GM19239 (cell line): ENCODE data around the gene PTPN18.
"Not testable (repeated sequence)": the region's sequence is repeated elsewhere in the genome, so short reads cannot be mapped to it uniquely, and the experiment has no call there.

Source experiments
- DNase-seq: peaks from one replicate; pipeline ENCODE4 v3.0.0; 2011; ENCODE audit warnings: low spot score; ENCODE audit not compliant: insufficient read length
- FAIRE-seq: peaks from 2 replicates; lab custom pipeline; 2011; peaks lifted over from hg19 to GRCh38; lab: Jason Lieb, UNC

Gene PTPN18, protein sequence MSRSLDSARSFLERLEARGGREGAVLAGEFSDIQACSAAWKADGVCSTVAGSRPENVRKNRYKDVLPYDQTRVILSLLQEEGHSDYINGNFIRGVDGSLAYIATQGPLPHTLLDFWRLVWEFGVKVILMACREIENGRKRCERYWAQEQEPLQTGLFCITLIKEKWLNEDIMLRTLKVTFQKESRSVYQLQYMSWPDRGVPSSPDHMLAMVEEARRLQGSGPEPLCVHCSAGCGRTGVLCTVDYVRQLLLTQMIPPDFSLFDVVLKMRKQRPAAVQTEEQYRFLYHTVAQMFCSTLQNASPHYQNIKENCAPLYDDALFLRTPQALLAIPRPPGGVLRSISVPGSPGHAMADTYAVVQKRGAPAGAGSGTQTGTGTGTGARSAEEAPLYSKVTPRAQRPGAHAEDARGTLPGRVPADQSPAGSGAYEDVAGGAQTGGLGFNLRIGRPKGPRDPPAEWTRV

DNA sequence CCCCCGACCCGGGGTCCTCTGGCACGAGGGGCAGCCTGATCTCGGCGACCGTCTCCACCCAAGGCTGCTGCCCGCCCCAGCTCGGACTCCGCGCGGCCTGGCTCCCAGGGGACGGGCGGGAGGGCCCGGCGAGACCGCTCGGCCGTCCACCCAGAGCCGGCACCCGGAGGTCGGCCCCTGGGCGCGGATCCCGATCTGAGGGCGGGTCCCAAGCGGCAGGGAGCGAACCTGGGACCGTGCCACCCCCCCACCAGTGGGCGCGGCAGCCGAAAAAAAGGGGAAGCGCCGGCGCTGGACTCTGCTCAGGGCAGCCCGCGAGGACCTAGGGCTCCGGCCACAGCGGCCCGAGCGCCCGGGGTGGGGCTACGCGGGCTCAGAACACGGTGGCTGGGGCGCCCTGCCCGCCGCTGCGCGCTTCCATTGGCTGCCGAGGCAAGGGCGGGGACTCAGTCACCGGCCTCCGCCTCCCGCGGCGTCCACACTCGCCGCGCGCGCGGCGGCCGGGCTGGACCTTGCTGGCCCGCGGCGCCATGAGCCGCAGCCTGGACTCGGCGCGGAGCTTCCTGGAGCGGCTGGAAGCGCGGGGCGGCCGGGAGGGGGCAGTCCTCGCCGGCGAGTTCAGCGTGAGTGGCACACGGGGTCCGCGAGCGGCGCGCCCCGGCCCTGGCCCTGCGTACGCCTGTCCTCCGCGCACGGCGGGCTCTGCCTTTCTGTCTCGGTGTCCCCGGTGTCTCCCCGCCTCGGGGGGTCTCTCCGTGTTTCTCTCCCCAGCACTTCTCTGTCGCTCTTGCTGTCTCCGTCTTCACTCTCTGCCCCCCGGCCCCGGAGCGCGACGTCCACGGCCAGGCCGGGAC is at the start of gene PTPN18:
Gene PTPN18 (plus strand): TSS at position 479 of the 854 bp plus-strand sequence. CDS start 52 bp downstream, at position 531.
- DNase-seq = peak; percentile 65
- peak; percentile 59 for FAIRE-seq

DNA sequence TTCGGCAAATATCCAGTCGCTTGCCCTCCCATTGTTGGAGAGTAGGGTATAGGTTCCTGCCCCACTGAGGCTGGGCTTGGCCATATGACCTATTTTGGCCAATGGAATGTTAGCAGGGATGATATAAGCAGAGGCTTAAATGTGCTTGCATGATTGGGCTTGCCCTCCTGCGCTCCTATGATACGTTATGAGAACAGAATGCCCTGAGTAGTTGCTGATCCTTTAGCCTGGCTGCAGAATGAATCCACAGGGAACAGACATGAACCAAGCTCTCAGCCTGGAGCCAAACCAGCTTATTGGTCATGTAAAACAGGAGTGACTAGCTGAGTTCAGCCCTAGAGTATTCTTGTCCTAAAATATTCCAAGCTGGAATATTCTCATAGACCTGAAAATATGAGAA is 48.0 kb upstream of the PTPN18 start:
- DNase-seq (no peak), FAIRE-seq (no peak)

DNA sequence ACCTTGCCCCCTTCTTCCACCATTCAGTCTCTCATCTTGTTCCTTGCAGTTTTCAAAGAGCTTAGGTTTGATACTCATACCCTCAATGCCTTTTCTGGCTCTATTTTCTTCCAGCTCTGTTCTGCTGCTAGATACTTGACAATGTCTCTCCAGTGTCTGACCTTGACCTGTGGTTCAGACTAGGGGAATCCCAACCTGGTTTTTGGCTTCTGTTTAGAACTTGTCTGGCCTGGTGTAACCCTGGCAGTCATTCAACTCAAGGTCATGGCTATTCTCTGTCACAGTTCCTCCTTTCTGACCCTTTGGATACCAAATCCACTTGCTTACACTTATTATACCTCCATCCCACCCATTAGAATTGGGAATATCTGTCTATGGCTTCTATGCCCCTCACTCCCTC is 45.0 kb upstream of the PTPN18 start:
- FAIRE-seq (no peak), DNase-seq (no peak)

DNA sequence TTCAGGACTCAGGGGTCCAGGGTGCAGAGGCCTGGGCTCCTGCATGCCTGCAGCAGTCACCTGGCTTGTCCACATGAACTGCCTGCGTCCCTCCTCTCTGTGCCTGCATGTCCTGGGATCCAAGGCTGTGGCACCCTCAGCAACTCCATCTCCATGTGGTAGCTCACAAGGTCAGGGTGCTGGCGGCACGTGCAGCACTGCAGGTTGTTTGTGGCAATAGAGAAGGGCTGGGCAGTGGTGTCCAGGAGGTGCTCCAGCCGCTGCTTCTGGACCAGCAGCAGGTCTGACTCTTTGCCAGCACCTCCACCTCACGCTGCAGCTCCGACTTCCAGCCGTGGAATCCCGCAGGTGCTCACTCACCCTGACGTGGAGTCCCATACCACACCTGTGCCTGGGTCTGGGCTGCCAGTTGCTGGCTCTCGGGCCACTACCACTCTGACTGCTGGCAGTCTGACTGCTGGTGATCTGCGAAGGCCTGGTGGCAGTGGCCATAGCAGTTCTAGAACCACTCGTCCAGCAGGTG is 42.0 kb upstream of the PTPN18 start:
- FAIRE-seq (no peak), DNase-seq (no peak)

DNA sequence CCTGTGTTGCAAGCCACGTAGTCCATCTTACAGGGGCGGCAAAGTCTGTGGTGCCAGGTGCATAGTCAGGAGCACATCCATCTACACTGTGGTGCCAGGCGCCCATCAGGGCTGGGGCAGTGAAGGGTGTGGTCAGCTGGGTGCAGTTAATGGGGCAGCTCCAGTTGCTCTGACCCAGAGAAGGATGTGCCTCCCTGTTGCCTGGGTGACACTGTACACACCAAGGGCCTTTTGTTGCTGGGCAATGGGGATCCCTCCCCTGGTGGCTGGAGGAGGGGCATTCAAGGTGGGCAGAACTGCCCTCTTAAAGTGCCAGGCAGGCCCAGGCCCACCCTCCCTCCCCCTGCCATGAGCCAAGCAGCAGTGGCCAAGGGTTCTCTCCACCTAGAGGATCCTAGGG is 41.5 kb upstream of the PTPN18 start:
- FAIRE-seq (no peak), DNase-seq (no peak)

DNA sequence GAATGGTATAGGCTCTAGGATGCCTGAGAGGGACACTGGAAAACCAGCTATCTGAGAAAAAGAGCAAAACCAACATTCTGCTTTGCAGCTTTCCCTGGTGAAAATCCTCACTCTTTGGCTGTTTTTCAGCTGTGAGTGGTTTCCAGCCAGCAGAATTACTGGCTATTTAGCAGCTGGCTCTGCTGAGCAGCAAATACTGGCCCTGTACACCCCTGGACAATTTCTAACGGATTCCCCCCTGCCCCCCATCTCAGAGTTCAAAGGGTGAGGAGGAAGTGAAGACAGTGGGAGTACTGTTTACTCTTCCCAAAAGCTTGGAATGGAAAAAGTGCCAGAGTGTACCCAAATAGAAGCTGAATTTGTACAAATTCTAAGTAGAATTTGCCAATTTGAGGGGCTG is 39.3 kb upstream of the PTPN18 start:
- DNase-seq = no peak
- FAIRE-seq = no peak

DNA sequence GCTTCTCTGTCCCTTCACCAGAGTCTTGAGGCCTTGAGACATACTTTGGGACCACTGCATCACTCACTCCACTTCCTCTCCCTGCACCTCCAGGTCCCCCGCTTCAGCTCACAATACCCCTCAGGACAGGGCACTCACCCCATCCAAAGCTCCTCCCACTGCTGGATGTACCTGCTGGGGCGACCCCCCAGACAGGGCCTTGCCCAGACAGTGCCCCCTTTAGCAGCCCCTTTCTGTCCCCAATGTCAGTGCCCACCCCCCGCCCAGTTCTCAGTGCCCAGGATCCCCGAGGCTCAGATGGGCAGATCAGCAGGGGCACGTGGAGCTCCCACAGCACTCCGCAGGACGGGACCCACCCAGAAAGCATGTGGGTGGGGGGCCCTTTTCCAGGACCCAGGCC is 37.0 kb upstream of the PTPN18 start:
- FAIRE-seq = no peak
- DNase-seq = no peak

DNA sequence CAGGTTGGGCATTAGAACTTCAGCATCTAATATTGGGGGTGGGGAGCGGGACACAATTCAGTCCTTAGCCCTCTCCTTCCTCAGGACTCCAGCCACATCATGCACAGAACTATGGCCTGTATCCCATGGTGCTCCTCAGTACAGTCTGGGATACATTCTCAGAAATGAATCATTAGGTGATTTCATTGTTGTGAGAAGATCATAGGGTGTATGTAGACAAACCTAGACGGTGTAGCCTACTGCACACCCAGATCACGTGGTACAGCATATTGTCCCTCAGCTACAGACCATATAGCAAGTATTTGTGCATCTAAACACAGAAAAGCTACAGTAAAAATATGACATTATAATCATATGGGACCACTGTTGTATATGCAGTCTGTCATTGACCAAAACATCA is 36.3 kb upstream of the PTPN18 start:
- DNase-seq = no peak
- FAIRE-seq = no peak

DNA sequence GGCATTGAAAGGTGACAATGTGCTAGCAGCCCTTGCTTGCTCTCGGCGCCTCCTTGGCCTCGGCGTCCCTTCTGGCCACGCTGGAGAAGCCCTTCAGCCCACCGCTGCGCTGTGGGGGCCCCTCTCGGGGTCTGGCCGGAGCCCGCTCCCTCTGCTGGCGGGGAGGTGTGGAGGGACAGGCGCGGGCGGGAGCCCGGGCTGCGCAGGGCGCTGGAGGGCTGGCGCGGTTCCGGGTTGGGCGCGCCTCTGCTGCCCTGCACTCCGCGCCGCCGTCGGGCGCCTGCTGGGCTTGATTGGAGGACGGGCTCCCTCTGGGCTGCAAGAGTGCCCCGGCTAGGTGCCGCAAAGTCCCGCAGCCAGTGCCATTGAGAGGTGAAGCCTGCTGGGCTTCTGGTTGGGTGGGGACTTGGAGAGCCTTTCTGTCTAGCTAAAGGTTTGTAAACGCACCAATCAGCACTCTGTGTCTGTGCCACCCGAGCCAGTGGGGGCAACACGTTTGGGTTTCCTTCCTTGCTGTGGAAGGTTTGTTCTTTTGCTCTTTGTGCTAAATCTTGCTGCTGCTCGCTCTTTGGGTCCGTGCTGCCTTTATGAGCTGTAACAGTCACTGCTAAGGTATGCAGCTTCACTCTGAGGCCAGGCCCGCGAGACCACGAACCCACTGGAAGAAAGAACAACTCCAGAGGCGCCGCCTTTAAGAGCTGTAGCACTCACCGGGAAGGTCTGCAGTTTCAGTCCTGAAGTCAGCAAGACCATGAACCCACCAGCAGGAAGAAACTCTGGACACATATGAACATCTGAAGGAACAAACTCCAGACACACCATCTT is 27.9 kb upstream of the PTPN18 start:
- FAIRE-seq (no peak), DNase-seq (no peak)

DNA sequence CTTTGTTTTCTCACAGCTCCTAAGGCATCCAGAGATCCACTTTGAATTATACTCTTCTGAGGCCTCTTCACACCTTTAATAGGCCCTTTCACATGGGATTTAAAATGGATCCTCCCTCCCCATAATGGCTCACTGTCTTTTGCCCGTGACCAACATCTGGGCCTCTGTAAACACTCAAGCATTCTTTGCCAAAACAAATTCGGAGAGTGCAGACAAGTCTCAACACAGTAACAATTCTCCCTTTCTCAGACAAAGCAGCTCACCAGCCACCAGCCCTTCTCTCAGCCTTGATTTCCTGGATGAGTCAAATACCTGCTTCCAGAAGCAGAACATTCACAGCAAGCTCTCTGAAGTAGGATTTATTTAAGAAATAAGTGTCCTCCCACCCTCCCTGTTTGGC is 27.1 kb upstream of the PTPN18 start:
- no peak for DNase-seq
- no peak for FAIRE-seq

DNA sequence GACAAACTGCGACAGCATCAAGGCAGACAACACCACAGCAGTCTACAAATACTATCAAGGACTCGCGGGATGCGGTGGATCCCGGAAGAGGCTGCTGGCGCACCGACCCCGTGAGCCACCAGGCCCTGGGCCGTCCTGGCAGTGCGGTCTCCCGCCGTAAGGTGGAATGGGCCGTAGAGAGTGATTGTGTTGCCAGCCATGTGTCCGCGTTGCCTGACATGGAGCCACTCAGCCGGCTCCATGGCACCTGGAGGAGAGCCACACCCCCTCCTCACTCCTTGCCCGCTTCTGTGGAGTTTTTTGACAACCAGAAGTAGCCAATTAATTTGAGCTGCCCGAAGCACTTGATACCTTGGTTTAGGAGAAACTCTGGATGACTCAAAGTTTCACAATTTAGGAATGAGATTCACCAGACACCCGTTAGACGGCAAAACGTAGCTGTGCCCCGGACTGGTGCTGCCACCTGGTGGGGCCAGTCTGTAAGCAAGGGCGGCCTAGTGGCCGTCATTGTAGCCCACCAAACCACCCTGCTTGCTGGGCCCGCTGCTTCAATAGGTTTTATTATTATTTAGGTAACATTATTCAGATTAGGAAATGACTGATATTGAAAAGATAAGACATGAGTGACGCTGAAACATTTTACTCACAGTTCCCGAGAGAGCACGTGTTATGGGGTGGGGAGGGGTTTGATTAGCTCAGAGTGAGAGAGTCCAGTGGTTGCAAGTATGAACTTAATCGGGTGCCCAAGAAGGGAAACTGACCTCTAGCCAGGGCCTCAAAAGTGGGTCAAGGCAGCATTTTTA is 23.4 kb upstream of the PTPN18 start:
- FAIRE-seq (peak; percentile 88), DNase-seq (peak; percentile 65)

DNA sequence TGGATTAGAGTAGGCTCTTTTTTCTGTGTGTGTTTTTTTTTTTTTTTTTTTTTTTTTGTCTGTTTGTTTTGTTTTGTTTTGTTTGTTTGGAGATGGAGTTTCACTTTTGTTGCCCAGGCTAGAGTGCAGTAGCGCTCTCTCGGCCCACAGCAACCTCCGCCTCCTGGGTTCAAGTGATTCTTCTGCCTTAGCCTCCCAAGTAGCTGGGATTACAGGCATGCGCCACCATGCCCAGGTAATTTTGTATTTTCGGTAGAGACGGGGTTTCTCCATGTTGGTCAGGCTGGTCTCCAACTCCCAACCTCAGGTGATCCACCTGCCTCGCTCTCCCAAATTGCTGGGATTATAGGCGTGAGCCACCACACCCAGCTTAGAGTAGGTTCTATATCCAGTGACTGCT is 22.6 kb upstream of the PTPN18 start:
- not testable (repeated sequence) for FAIRE-seq, DNase-seq

DNA sequence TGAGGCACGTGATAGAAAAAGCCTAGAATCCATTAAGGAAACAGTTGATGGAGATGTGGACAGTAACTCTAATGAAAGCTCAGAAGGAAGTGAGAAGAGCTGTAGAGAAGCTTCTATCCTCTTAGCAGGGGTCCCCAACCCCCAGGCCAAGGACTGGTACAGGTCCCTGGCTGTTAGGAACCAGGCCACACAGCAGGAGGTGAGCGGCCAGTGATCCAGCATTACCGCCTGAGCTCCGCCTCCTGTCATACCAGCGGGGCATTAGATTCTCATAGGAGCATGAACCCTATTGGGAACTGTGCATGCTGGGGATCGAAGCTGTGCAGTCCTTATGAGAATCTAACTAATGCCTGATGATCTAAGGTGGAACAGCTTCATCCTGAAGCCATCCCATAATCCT is 21.8 kb upstream of the PTPN18 start:
- DNase-seq (no peak), FAIRE-seq (no peak)

DNA sequence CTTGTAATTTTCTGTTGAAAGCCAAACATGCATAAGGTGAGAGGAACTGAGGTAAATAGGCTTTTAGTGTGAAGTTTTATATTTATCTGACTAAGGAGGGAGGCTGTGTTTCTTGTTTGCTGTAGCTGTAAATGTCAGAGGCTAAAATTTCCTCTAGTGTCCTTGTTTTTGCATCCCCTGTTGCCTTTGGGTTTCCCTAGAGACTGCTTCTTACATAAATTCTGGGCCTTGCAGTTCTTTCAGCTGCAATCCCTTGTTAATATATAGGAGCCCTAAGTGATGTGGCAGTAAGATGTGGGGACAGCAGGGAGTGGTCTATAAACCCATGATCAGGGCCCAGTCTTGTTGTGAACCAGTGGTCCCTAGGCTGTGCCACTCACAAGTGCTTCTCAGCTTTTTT is 20.6 kb upstream of the PTPN18 start:
- DNase-seq (no peak), FAIRE-seq (no peak)

DNA sequence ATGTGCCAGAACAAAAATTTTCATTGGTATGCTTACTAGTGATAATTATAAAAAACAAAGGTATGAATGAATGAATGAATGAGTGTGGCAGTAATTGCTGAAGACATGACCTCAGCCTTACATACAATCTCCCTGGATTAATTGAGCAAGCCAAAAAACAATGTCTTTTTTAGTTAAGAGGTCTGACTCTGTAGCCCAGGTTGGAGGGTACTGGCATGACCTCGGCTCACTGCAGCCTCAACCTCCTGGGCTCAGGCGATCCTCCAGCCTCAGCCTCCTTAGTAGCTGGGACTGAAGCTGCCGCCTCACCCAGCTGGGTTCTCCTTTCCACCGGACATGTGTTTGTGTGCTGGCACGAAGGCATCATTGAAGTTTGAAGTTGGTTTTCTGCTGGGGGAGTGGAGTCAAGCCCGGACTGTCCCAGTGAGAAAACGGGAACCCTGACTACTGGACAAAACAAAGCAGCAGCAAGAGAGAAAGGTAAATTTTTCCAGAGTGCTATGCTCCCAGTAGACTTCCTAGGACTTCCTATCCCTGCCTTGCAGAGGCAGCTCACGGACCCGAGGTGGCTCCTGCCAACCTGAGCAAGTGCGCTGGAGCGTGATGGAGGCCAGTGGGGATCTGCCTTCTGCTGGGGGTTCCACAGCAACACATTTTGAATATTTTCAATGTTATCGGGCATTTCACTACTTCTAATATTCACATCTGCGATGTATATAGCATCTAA is 19.5 kb upstream of the PTPN18 start:
- DNase-seq = no peak
- no peak for FAIRE-seq

DNA sequence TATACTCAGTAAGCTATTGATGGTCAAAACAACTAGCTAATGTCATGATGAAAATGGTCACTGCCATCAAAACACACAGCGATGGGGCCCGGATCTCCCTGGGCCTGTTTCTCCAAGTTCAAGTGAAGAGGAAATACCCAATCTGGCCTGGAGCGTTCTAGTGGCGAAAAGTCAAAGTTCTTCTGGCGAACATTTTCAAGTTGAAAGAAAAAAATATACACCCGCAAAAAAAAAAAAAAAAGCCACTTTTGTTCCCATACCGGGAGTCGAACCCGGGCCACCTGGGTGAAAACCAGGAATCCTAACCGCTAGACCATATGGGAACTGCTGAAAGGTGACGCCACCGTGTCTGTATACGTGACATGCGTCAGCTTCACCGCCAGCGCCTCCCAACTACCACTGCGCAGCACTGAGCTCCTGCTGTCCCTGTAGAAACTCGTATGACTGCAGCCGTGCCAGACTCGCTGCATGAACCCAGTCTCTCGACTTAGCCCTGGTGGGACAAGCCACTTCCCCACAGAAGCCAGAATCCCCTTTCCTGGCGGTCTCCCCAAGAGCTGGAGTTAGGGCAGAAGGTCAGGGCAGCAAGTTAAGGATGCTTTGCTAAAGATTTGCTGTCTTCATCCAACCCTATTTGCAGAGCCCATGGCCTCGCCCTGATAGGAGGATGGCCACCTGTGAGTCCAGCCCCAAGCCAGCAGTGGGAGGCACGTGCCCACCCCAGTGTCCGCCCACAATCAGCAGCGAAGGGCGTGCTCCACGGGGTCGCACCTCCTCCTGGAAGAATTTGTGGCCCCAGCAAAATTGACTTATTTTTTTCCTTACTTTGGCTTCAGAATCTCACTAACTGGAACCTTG is 18.8 kb upstream of the PTPN18 start:
- FAIRE-seq (no peak), DNase-seq (no peak)

DNA sequence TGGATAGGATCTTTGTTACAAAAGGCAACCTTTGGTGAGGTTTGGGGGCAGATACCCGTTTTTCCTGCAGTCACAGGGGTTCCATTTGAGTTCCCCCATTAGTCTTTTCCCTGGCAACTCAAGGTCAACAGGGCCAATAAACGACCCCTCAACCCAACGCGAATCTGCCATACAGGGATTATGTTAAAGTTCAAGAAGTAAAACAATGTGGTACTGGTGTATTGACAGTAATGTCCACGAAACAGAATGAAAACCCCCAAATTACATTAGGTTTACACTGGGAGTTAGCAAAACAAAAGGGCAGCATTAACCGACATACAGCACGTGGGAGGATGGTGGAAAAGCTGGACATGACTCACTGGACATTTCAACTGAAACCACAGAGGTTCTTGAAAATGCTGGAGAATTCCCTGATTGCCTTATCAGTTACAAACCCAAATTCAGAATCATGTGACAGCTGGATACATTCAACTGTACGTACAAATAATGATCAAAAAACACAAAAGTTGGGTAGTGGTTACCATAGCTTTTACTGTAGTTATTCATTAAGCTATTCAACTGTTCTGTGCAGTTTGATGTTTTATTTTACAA is 18.0 kb upstream of the PTPN18 start:
- no peak for DNase-seq
- no peak for FAIRE-seq
